ENCODE data around the gene MED1.

MED1 gene

GRCh38 chr17:39402244-39402889 is 48.7 kb downstream of the MED1 start:
- Histone ChIP-seq H3K4me3 (ENCODE audit: low read length) (peak overlapping the region; percentile 66), H3K9ac (ENCODE audit: low read length) (peak overlapping the region; percentile 75), H2AK5ac (ENCODE audit: low read length) (no peak overlapping the region), H3K27ac (ENCODE audit: low read depth, low read length) (no peak overlapping the region), H3K4ac (ENCODE audit: low read depth, low read length) (no peak overlapping the region), H3K36me3 (ENCODE audit: control insufficient read depth, insufficient read depth, low read length) (no peaks in the 10 kb centered on the region), H4K5ac (ENCODE audit: low read length) (no peak overlapping the region), H3K23ac (ENCODE audit: low read length) (no peak overlapping the region), H3K4me1 (ENCODE audit: control insufficient read depth, low read depth, low read length) (no peaks in the 10 kb centered on the region), H3K18ac (ENCODE audit: low read length) (no peak overlapping the region), H3K4me2 (ENCODE audit: low read length) (peak overlapping the region; percentile 57), H2BK5ac (ENCODE audit: low read length) (no peak overlapping the region), H3K27me3 (ENCODE audit: insufficient read depth, low read length, poor library complexity) (no peaks in the 10 kb centered on the region), H3K79me2 (ENCODE audit: control insufficient read depth, insufficient read depth, low read length) (no peaks in the 10 kb centered on the region), H2BK15ac (replicated peaks; ENCODE audit: low read depth) (no peak overlapping the region), H3K79me1 (ENCODE audit: low read length) (no peaks in the 10 kb centered on the region), H3K56ac (ENCODE audit: low read length) (no peak overlapping the region), H4K8ac (ENCODE audit: low read depth, low read length) (no peak overlapping the region), H2BK120ac (ENCODE audit: low read depth, low read length) (no peak overlapping the region)
- WGBS (ENCODE audit: extremely low coverage, insufficient coverage, low lambda C conversion rate), result no CpG with 5 or more reads among the region's 53 CpGs
- DNase-seq, result peak; percentile 98

GRCh38 chr17:39401412-39402243 is 49.4 kb downstream of the MED1 start, which contains the start of gene FBXL20:
FBXL20 (minus strand) TSS chr17:39401626; CDS start chr17:39401402, 224 bp downstream.
- no peak within 1 kb of the TSS for H3K4ac ChIP-seq (ENCODE audit: low read depth, low read length)
- no peak within 1 kb of the TSS for H4K5ac ChIP-seq (ENCODE audit: low read length)
- H2AK5ac ChIP-seq (ENCODE audit: low read length), result no peak within 1 kb of the TSS
- no peak within 1 kb of the TSS for H3K18ac ChIP-seq (ENCODE audit: low read length)
- DNase-seq, result peak; percentile 95
- no CpG with 5 or more reads among the region's 86 CpGs for WGBS (ENCODE audit: extremely low coverage, insufficient coverage, low lambda C conversion rate)
- H3K79me1 ChIP-seq (ENCODE audit: low read length), result no peaks in the 10 kb centered on the region
- peak within 1 kb of the TSS; percentile 100 for H3K4me2 ChIP-seq (ENCODE audit: low read length)
- no peak within 1 kb of the TSS for H2BK120ac ChIP-seq (ENCODE audit: low read depth, low read length)
- H3K36me3 ChIP-seq (ENCODE audit: control insufficient read depth, insufficient read depth, low read length), result no peaks in the 10 kb centered on the region
- H2BK5ac ChIP-seq (ENCODE audit: low read length), result no peak within 1 kb of the TSS
- no peaks in the 10 kb centered on the region for H3K79me2 ChIP-seq (ENCODE audit: control insufficient read depth, insufficient read depth, low read length)
- no peak within 1 kb of the TSS for H2BK15ac ChIP-seq (replicated peaks; ENCODE audit: low read depth)
- no peak within 1 kb of the TSS for H3K23ac ChIP-seq (ENCODE audit: low read length)
- H3K4me3 ChIP-seq (ENCODE audit: low read length), result peak within 1 kb of the TSS; percentile 89
- no peaks in the 10 kb centered on the region for H3K4me1 ChIP-seq (ENCODE audit: control insufficient read depth, low read depth, low read length)
- H3K56ac ChIP-seq (ENCODE audit: low read length), result peak within 1 kb of the TSS; percentile 90
- no peak within 1 kb of the TSS for H4K8ac ChIP-seq (ENCODE audit: low read depth, low read length)
- H3K9ac ChIP-seq (ENCODE audit: low read length), result peak within 1 kb of the TSS; percentile 75
- peak within 1 kb of the TSS; percentile 47 for H3K27ac ChIP-seq (ENCODE audit: low read depth, low read length)
- no peaks in the 10 kb centered on the region for H3K27me3 ChIP-seq (ENCODE audit: insufficient read depth, low read length, poor library complexity)

GRCh38 chr17:39400547-39401411 is 50.3 kb downstream of the MED1 start:
- no CpG with 5 or more reads among the region's 46 CpGs for WGBS (ENCODE audit: extremely low coverage, insufficient coverage, low lambda C conversion rate)

GRCh38 chr17:39399791-39400190 is 51.3 kb downstream of the MED1 start:
- H2AK5ac ChIP-seq (ENCODE audit: low read length), result no peak overlapping the region
- no peaks in the 10 kb centered on the region for H3K27me3 ChIP-seq (ENCODE audit: insufficient read depth, low read length, poor library complexity)
- H2BK5ac ChIP-seq (ENCODE audit: low read length), result no peak overlapping the region
- H3K79me1 ChIP-seq (ENCODE audit: low read length), result no peaks in the 10 kb centered on the region
- H3K27ac ChIP-seq (ENCODE audit: low read depth, low read length), result no peak overlapping the region
- H2BK15ac ChIP-seq (replicated peaks; ENCODE audit: low read depth), result no peak overlapping the region
- no peak overlapping the region for H3K4me2 ChIP-seq (ENCODE audit: low read length)
- no peaks in the 10 kb centered on the region for H3K79me2 ChIP-seq (ENCODE audit: control insufficient read depth, insufficient read depth, low read length)
- no peak overlapping the region for H4K5ac ChIP-seq (ENCODE audit: low read length)
- H3K18ac ChIP-seq (ENCODE audit: low read length), result no peak overlapping the region
- no peaks in the 10 kb centered on the region for H3K36me3 ChIP-seq (ENCODE audit: control insufficient read depth, insufficient read depth, low read length)
- H4K8ac ChIP-seq (ENCODE audit: low read depth, low read length), result no peak overlapping the region
- H2BK120ac ChIP-seq (ENCODE audit: low read depth, low read length), result no peak overlapping the region
- no peak overlapping the region for H3K23ac ChIP-seq (ENCODE audit: low read length)
- H3K56ac ChIP-seq (ENCODE audit: low read length), result no peak overlapping the region
- H3K9ac ChIP-seq (ENCODE audit: low read length), result no peak overlapping the region
- DNase-seq, result no peak
- H3K4me1 ChIP-seq (ENCODE audit: control insufficient read depth, low read depth, low read length), result no peaks in the 10 kb centered on the region
- no peak overlapping the region for H3K4ac ChIP-seq (ENCODE audit: low read depth, low read length)
- no CpG with 5 or more reads among the region's 4 CpGs for WGBS (ENCODE audit: extremely low coverage, insufficient coverage, low lambda C conversion rate)
- no peak overlapping the region for H3K4me3 ChIP-seq (ENCODE audit: low read length)

More at GRCh38 chr17:39400547-39401411, 50.3 kb downstream of the MED1 start:
- Histone ChIP-seq H3K27me3 (ENCODE audit: insufficient read depth, low read length, poor library complexity) (no peaks in the 10 kb centered on the region), H4K5ac (ENCODE audit: low read length) (no peak overlapping the region), H3K56ac (ENCODE audit: low read length) (peak overlapping the region; percentile 78), H3K4me2 (ENCODE audit: low read length) (peak overlapping the region; percentile 100), H3K79me2 (ENCODE audit: control insufficient read depth, insufficient read depth, low read length) (no peaks in the 10 kb centered on the region), H3K4me3 (ENCODE audit: low read length) (peak overlapping the region; percentile 72), H3K27ac (ENCODE audit: low read depth, low read length) (peak overlapping the region; percentile 47), H2BK5ac (ENCODE audit: low read length) (no peak overlapping the region), H4K8ac (ENCODE audit: low read depth, low read length) (no peak overlapping the region), H3K36me3 (ENCODE audit: control insufficient read depth, insufficient read depth, low read length) (no peaks in the 10 kb centered on the region), H3K23ac (ENCODE audit: low read length) (no peak overlapping the region), H3K79me1 (ENCODE audit: low read length) (no peaks in the 10 kb centered on the region), H2AK5ac (ENCODE audit: low read length) (no peak overlapping the region), H3K4me1 (ENCODE audit: control insufficient read depth, low read depth, low read length) (no peaks in the 10 kb centered on the region), H3K18ac (ENCODE audit: low read length) (no peak overlapping the region), H3K9ac (ENCODE audit: low read length) (peak overlapping the region; percentile 66), H2BK120ac (ENCODE audit: low read depth, low read length) (no peak overlapping the region), H3K4ac (ENCODE audit: low read depth, low read length) (no peak overlapping the region), H2BK15ac (replicated peaks; ENCODE audit: low read depth) (no peak overlapping the region)
- DNase-seq, result peak; percentile 31

- Histone ChIP-seq H3K4me1 (ENCODE audit: control insufficient read depth, low read depth, low read length) (no peaks in the 10 kb centered on the region), H3K23ac (ENCODE audit: low read length) (no peak overlapping the region), H3K27me3 (ENCODE audit: insufficient read depth, low read length, poor library complexity) (no peaks in the 10 kb centered on the region), H3K9ac (ENCODE audit: low read length) (no peak overlapping the region), H2BK120ac (ENCODE audit: low read depth, low read length) (no peak overlapping the region), H3K56ac (ENCODE audit: low read length) (no peak overlapping the region), H2BK15ac (replicated peaks; ENCODE audit: low read depth) (no peak overlapping the region), H4K5ac (ENCODE audit: low read length) (no peak overlapping the region), H3K79me1 (ENCODE audit: low read length) (no peaks in the 10 kb centered on the region), H3K36me3 (ENCODE audit: control insufficient read depth, insufficient read depth, low read length) (no peaks in the 10 kb centered on the region), H3K4me2 (ENCODE audit: low read length) (no peak overlapping the region), H3K27ac (ENCODE audit: low read depth, low read length) (no peak overlapping the region), H4K8ac (ENCODE audit: low read depth, low read length) (no peak overlapping the region), H2AK5ac (ENCODE audit: low read length) (no peak overlapping the region), H2BK5ac (ENCODE audit: low read length) (no peak overlapping the region), H3K79me2 (ENCODE audit: control insufficient read depth, insufficient read depth, low read length) (no peaks in the 10 kb centered on the region), H3K18ac (ENCODE audit: low read length) (no peak overlapping the region), H3K4me3 (ENCODE audit: low read length) (no peak overlapping the region), H3K4ac (ENCODE audit: low read depth, low read length) (no peak overlapping the region)
- DNase-seq, result no peak
- no CpG with 5 or more reads among the region's 2 CpGs for WGBS (ENCODE audit: extremely low coverage, insufficient coverage, low lambda C conversion rate)
Measured at GRCh38 chr17:39393736-39394135, 57.3 kb downstream of the MED1 start.
